HL-60 (cell line): ENCODE data around the gene YPEL4.

Experiments used
- GABPA ChIP-seq: IDR thresholded peaks from 2 replicates; pipeline ENCODE4 v1.6.1; 2012; ENCODE audit warnings: low read depth
- TF ChIP-seq, protein P1 (sequence below): IDR thresholded peaks from one replicate; pipeline ENCODE4 v1.5.1; 2011; ENCODE audit warnings: low read length, control low read depth, inconsistent platforms; ENCODE audit not compliant: insufficient read depth

DNA sequence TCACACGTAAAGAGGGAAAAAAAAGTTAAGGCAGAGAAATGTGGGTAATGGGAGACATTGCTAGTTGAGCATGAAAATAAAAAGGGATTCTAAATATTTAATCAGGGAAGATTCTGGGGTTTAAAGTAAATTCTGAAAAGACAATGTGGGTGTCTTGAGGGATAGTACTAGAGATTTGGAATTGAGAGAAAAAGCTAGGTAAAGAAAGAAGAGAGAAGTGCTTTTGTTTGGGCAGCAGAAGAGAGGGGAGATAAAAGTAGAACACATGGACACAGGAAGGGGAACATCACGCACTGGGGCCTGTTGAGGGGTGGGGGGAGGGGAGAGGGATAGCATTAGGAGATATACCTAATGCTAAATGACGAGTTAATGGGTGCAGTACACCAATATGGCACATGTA lies 3.5 kb upstream of the YPEL4 start:
- TF ChIP-seq, protein P1, sequence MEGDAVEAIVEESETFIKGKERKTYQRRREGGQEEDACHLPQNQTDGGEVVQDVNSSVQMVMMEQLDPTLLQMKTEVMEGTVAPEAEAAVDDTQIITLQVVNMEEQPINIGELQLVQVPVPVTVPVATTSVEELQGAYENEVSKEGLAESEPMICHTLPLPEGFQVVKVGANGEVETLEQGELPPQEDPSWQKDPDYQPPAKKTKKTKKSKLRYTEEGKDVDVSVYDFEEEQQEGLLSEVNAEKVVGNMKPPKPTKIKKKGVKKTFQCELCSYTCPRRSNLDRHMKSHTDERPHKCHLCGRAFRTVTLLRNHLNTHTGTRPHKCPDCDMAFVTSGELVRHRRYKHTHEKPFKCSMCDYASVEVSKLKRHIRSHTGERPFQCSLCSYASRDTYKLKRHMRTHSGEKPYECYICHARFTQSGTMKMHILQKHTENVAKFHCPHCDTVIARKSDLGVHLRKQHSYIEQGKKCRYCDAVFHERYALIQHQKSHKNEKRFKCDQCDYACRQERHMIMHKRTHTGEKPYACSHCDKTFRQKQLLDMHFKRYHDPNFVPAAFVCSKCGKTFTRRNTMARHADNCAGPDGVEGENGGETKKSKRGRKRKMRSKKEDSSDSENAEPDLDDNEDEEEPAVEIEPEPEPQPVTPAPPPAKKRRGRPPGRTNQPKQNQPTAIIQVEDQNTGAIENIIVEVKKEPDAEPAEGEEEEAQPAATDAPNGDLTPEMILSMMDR = no peak
- TF ChIP-seq GABPA = no peak
